OCI-LY3 (cell line): Measurements from ENCODE around the gene ADIPOR2.

Experiments used
- H2AFZ ChIP-seq: fragments of 200-600, 300-600 bp; shearing (Covaris generic); 2 replicates; pipeline ENCODE4 v1.6.0; 2014; ENCODE audit warnings: antibody characterized with exemption, low read depth, low read length
- H3K27ac ChIP-seq: fragments of 200-600, 300-600 bp; sonication (generic); 2 replicates; pipeline ENCODE4 v1.5.1; 2014; ENCODE audit warnings: mild to moderate bottlenecking, low read length, moderate library complexity, mixed read lengths
- H3K27me3 ChIP-seq: fragments of 200-600, 300-600 bp; sonication (generic); 2 replicates; pipeline ENCODE4 v1.6.1; 2014; ENCODE audit warnings: low read depth, low read length, mixed read lengths
- H3K36me3 ChIP-seq: fragments of 200-600, 300-600 bp; sonication (generic); replicated peaks from 2 replicates; pipeline ENCODE3; 2014; ENCODE audit warnings: low read depth, low read length, mixed read lengths
- H3K4me1 ChIP-seq: fragments of 300-600, 200-600 bp; sonication (generic); 2 replicates; pipeline ENCODE4 v1.6.1; 2014; ENCODE audit warnings: low read length, mixed read lengths
- H3K4me2 ChIP-seq: fragments of 200-600, 300-600 bp; sonication (generic); 2 replicates; pipeline ENCODE4 v1.6.1; 2014; ENCODE audit warnings: low read length, mixed read lengths
- H3K4me3 ChIP-seq: fragments of 300-600, 200-600 bp; sonication (generic); 2 replicates; pipeline ENCODE4 v1.5.1; 2014; ENCODE audit warnings: antibody characterized with exemption, mild to moderate bottlenecking, low read length, moderate library complexity
- H3K79me2 ChIP-seq: fragments of 300-600, 200-600 bp; shearing (Covaris generic); 2 replicates; pipeline ENCODE4 v1.6.1; 2014; ENCODE audit warnings: mild to moderate bottlenecking, low read length, mixed read lengths
- H3K9ac ChIP-seq: fragments of 300-600, 200-600 bp; shearing (Covaris generic); 2 replicates; pipeline ENCODE4 v1.6.0; 2014; ENCODE audit warnings: mild to moderate bottlenecking, low read length, moderate library complexity
- H3K9me3 ChIP-seq: fragments of 200-600, 300-600 bp; shearing (Covaris generic); 2 replicates; pipeline ENCODE4 v1.6.1; 2014; ENCODE audit warnings: low read length, mixed read lengths; ENCODE audit not compliant: insufficient read depth
- H4K20me1 ChIP-seq: fragments of 200-600, 300-600 bp; sonication (generic); 2 replicates; pipeline ENCODE4 v1.6.1; 2016; ENCODE audit warnings: low read length, mixed read lengths; ENCODE audit not compliant: insufficient read depth
- CTCF ChIP-seq: fragments of 200-600, 300-600 bp; sonication (generic); IDR thresholded peaks from 2 replicates; pipeline ENCODE4 v1.5.1; 2014; ENCODE audit warnings: antibody characterized with exemption, low read length, low read depth
- EZH2phosphoT487 ChIP-seq: fragments of 200-600 bp; shearing (Covaris generic); IDR thresholded peaks from 2 replicates; pipeline ENCODE4 v1.6.1; 2018; ENCODE audit warnings: antibody characterized with exemption, mixed run types, low read depth

The ADIPOR2 gene

GRCh38 chr12:1834186-1834925 is 143.5 kb downstream of the ADIPOR2 start:
- H3K27me3 ChIP-seq, result peaks cover 5% of the 10 kb centered on the region
- H3K27ac ChIP-seq, result no peak overlapping the region

GRCh38 chr12:1835211-1836131 is 144.6 kb downstream of the ADIPOR2 start:
- TF ChIP-seq EZH2phosphoT487 (no peak), CTCF (no peak)
- Histone ChIP-seq H3K36me3 (no peaks in the 10 kb centered on the region), H3K9me3 (no peaks in the 10 kb centered on the region), H2AFZ (no peak overlapping the region), H4K20me1 (no peaks in the 10 kb centered on the region), H3K27ac (no peak overlapping the region), H3K4me1 (no peaks in the 10 kb centered on the region), H3K4me2 (no peak overlapping the region), H3K27me3 (peaks cover 5% of the 10 kb centered on the region), H3K4me3 (no peak overlapping the region), H3K9ac (no peak overlapping the region), H3K79me2 (no peaks in the 10 kb centered on the region)

More at GRCh38 chr12:1834186-1834925, 143.5 kb downstream of the ADIPOR2 start:
- Histone ChIP-seq H2AFZ (no peak overlapping the region), H3K4me1 (no peaks in the 10 kb centered on the region), H3K9ac (no peak overlapping the region), H3K79me2 (no peaks in the 10 kb centered on the region), H3K36me3 (no peaks in the 10 kb centered on the region), H4K20me1 (no peaks in the 10 kb centered on the region), H3K9me3 (no peaks in the 10 kb centered on the region), H3K4me2 (no peak overlapping the region), H3K4me3 (no peak overlapping the region)
- TF ChIP-seq EZH2phosphoT487 (no peak), CTCF (no peak)

- H3K36me3 ChIP-seq, result no peaks in the 10 kb centered on the region
- H3K79me2 ChIP-seq, result no peaks in the 10 kb centered on the region
- no peak overlapping the region for H3K4me3 ChIP-seq
- no peak overlapping the region for H3K4me2 ChIP-seq
- no peak overlapping the region for H3K9ac ChIP-seq
- H2AFZ ChIP-seq, result no peak overlapping the region
- H3K4me1 ChIP-seq, result no peaks in the 10 kb centered on the region
- TF ChIP-seq EZH2phosphoT487 (no peak), CTCF (no peak)
- H4K20me1 ChIP-seq, result no peaks in the 10 kb centered on the region
- no peaks in the 10 kb centered on the region for H3K9me3 ChIP-seq
- H3K27ac ChIP-seq, result no peak overlapping the region
- peaks cover 5% of the 10 kb centered on the region for H3K27me3 ChIP-seq
These were observed 145.5 kb downstream of the ADIPOR2 start for GRCh38 chr12:1836241-1836803.

- H4K20me1 ChIP-seq, result no peaks in the 10 kb centered on the region
- H3K4me1 ChIP-seq, result no peaks in the 10 kb centered on the region
- no peak overlapping the region for H3K9ac ChIP-seq
- no peak overlapping the region for H3K27ac ChIP-seq
- H3K4me3 ChIP-seq, result no peak overlapping the region
- no peaks in the 10 kb centered on the region for H3K79me2 ChIP-seq
- no peak for TF ChIP-seq CTCF
- no peak for TF ChIP-seq EZH2phosphoT487
- no peaks in the 10 kb centered on the region for H3K36me3 ChIP-seq
- peaks cover 5% of the 10 kb centered on the region for H3K27me3 ChIP-seq
- H3K9me3 ChIP-seq, result no peaks in the 10 kb centered on the region
- no peak overlapping the region for H3K4me2 ChIP-seq
- H2AFZ ChIP-seq, result no peak overlapping the region
These were observed 146.1 kb downstream of the ADIPOR2 start for GRCh38 chr12:1836854-1837421.
